NT2/D1 (cell line): Measurements from ENCODE around the gene KIF26A.

ENCODE experiments used
- YY1 ChIP-seq: IDR thresholded peaks from 2 replicates; pipeline ENCODE4 v1.6.1; 2011; ENCODE audit not compliant: insufficient read length, insufficient read depth
- ZNF274 ChIP-seq: IDR thresholded peaks from 2 replicates; pipeline ENCODE4 v1.6.1; 2011; ENCODE audit warnings: mild to moderate bottlenecking, low read depth, low read length

GRCh38 chr14:104096318-104096717 lies 42.1 kb upstream of the KIF26A start:
- TF ChIP-seq YY1, result no peak
- no peak for TF ChIP-seq ZNF274
